ENCODE measurements around the gene ABLIM2.

ABLIM2 gene

DNA sequence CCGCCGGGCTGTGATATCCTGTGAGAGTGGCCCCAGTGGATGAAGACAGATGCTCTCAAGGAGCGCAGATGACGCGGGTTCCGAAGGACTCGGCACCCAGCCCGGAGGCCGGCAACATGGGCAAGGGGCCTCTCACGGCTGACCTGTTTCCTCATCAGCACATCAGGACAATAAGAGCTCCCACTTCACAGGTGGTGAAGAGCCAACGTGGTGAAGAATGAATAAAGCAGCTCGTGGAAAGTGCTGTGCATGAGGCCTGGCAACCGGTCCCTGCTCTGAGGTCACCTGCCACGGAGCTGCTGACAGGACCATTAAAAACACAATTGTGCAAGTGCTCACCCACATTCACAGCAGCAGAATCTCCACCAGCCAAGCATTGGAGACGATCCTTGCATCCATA lies 22.9 kb downstream of the ABLIM2 start:
- no peak for DNase-seq

DNA sequence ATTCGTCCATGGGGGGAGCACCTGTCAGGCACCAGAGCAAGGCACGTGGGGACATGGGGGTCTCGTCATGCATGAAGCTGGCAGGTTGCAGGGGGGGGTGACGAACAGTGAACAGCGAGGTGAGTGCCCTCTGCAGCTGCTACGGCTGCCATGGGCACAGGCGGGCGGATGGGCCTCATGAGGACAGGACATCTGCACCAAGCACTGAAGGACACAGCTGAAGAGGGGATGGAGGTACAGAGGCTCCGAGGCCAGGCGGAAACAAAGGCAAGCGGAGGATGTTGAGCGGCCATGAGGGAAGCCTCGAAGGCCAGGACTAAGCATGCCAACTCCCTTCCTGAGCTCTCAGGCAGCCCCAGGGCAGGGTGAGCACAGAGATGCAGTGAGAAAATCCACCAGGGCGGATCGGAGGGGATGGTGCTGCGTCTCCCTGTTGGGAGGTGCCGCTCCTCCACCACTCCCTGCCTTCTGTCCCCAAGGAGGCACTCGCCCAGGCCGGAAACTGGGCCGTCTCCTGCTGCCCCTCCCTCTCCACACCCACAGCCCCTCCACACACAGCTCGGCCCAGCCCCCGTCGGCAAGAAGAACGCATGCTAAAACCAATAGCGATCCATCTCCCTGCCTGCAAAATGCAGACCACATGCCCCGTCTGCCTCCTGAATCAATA lies 24.6 kb downstream of the ABLIM2 start:
- no peak for DNase-seq

GRCh38 chr4:8132947-8133705 lies 25.5 kb downstream of the ABLIM2 start:
- DNase-seq, result no peak

DNA sequence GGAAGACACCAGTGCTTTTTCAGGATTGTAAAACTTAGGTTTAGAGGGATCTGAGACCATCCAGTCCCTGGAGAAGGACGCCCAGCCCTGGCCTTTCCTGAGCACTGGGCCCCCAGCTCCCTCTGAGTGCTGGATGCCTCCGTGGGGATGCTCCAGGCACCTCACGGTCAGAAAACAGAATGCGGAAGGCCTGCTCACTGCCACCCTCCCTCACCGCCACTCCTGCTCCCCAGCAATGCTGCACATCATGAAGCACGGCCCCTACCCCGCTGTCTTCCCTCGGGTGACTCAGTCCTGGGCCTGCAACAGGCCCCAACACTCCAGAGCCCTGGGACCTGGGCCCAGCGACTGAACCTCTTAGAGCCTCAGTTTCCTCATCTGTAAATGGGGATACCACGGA lies 26.2 kb downstream of the ABLIM2 start:
- no peak for DNase-seq

DNA sequence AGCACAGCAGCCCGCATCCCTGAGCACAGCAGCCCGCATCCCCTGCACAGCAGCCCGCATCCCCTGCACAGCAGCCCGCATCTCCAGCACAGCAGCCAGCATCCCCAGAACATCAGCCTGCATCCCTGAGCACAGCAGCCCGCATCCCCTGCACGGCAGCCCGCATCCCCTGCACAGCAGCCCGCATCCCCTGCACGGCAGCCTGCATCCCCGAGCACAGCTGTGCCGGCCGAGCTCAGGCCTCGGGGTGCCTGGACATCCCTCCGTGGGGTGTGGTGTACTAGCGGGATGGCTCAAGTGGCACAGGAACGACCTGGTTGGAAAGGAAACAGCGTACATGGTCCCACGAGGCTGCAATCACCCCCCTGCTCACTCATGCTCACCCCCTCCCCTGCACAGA lies 26.8 kb downstream of the ABLIM2 start:
- no peak for DNase-seq

DNA sequence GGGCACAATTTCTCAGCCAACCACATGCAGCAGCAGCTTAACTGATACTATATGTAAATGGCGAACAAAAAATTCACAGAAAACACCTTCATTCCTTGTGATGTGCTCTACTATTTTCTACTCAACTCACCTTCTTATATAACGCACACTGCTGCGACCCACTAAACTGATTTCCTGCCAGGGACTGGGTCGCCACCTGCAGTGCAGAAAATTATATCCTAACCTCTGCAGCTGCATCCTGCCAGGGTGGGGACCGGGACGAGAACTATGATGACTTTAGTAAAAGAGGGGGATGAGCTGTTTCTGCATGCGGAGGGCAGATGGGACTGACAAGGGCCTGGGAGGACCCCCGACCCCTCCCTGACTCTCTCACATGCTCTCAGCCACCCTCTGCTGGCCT lies 27.4 kb downstream of the ABLIM2 start:
- DNase-seq, result no peak

DNA sequence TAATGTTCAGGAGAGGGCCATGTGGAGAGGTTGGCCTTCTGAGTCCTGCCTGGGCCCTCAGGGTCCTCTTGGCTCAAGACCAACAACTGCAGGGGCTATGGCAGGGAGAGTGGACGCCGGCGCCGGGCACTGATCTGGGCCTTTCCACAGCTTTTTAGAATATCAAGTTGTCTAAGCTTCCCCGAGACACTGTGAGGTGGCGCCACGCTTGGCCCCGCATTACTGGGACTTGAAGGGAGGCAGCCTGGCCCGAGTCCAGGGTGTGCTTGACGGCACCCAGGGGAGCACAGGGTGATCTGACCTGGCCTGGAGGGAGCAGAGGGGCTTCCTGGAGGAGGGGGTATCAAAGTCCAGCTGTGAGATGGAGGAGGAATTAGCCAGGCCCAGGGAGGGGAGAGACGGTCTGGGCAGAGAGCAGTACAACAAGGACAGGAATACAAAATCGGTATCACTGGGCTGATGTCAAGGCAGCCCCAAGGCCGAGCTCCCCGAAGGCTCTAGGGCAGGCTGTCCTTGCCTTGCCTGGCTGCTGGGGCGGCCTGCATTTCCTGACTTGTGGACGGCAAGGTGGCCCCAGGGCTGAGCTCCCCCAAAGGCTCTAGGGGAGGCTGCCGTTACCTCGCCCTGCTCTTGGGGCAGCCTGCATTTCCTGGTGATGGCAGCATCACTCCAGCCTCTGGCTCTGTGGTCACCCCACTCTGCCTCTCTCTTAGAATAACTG lies 28.1 kb downstream of the ABLIM2 start:
- no peak for DNase-seq

- no peak for DNase-seq
Measured at GRCh38 chr4:8129785-8130184, 28.8 kb downstream of the ABLIM2 start.

GRCh38 chr4:8129136-8129535 lies 29.5 kb downstream of the ABLIM2 start:
- DNase-seq, result no peak

GRCh38 chr4:8128100-8128856 lies 30.3 kb downstream of the ABLIM2 start:
- DNase-seq, result no peak

DNA sequence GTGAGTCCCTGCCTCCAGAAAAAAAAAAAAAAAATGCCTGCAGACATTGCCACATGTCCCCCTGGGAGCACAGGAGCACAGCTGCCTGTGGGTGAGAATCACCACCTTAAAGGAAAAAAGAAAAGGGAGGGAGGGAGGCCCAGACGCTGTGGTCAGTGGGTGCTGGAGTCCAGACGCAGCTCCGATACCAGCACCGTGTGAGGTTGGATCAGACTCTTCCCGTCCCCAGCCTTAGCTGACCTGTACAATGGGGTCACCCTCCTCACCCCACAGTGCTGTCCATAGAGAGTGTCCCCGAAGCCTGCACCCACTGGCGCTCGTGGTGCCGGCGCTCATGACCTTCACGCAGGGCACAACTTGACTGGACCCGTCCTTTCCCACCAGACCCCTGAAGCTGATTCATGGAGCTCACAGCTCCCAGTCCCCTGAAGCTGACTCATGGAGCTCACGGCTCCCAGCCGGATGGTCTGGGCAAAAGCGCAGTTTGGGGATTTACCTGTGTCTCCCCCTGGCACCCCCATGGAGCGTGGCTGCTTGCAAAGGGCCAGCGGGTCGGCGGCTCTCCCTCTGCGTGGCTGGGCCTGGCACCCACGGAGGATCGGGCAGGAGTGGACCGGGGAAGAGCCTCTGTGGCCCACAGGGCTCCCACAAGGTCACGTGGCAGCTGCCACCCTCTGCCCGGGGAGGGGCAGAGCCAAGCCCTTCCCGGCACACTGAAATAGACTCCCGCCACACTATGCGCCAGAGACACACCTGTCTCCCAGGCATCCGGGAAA lies 31.4 kb downstream of the ABLIM2 start:
- DNase-seq, result no peak

DNA sequence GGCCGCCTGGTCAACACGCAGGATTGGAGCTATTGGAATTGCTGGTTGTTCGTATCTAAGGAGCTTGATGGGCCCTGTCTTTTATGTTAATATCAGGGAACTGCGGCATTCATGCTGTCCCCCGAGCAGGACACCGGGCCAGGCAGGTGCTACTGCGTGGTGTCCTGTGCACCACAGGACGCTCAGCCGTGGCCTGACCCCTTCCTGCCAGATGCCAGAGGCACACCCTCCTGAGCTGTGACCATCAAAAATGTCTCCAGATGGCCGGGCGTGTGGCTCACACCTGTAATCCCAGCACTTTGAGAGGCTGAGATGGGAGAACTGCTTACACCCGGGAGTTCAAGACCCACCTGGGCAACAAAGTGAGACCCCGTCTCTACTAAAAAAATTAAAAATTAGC lies 32.1 kb downstream of the ABLIM2 start:
- DNase-seq, result no peak

DNA sequence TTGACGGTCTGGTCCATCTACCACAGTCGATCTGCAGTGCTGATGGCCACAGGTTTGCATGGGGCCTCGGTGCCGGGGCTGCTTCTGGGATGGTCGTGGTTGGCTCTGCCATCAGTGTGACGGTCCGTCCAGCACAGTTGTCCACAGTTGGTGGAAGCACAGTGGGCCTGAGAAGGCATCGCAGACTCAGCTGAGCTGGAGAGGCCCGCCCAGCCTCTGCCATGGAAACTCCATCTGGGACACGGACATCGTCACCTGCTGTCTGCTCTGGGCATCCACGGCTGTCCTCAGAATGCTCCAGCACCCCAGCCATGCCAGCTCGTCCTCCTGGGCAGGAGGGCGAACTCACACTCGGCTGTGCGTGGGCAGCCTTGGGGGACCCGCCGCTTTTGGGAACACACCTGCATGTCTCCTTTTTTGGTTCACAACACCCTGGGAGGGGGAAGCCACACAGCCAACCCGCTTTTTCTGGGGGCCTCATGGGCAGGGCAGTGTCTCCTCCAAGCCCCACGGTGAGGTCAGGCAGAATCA lies 33.0 kb downstream of the ABLIM2 start:
- no peak for DNase-seq

DNA sequence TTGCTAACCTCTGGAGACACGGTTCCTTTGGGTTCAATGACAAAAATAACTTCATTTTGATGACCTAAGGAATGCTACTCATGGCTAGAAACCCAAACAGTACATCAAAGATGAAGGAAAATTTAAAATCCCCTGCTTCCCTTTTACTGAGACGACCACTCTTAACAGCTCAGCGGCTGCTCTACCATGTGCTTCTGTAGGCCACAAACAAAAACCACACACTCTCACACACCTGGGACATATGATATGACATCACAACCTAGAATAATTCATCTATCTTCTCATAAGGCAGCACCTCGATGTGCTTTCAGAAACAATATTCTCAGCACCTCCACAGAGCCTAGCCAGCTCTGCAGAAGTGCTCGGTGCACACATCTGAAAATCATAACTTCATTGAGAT lies 34.7 kb downstream of the ABLIM2 start:
- DNase-seq, result no peak

- DNase-seq, result no peak
Measured at GRCh38 chr4:8123389-8123788, 35.2 kb downstream of the ABLIM2 start.

- DNase-seq, result no peak
Measured at GRCh38 chr4:8122746-8123145, 35.9 kb downstream of the ABLIM2 start.

DNA sequence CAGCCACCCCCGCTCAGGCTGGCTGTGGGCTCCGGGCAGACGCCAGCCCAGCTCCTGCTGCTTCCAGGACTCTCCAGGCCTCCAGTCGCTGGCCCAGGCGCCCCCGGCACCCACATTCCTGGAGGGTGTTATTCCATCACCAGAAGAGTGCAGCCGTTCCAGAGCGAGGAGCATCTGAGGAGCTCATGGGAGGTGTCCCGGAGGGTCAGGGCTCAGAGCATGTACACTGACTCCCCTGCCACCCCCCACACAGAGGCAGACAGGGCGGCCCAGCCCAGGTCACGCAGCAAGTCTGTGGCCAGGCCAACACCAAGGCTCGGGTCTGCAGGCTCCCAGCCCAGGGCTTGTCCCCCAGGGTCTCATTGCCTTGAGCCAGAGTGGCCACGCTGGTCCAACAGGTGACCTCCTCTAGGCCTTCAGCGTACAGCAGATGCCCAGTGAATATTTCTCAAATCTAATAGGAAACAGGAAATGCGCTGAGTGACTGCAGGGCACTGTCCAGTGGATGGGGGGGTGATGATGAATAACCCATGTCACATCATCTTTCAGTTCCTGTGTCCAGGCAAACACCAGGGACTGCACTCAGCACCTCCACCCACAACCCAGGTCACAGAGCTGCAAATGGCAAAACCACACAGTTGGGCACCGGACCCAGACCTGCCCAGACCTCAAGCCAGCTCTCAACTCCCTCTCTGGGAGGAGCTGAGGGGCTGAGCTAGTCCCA lies 37.2 kb downstream of the ABLIM2 start:
- no peak for DNase-seq

DNA sequence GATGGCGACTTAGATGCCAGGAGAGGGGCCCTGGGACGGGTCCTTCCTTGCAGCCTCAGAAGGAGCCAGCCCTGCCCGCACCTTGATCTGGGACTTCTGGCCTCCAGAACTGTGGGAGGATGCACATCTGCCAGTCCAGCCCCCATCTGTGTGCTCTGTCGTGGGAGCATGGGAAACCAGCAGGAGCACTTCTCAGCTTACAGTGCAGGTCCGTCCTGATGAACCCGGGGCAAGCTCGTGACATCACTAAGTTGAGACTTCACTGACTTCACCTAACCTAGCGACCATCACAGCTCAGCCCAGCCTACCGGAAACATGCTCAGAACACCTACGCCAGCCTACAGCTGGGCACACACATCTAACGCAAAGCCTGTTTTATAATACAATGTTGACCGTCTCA lies 38.1 kb downstream of the ABLIM2 start:
- no peak for DNase-seq

GRCh38 chr4:8119877-8120276 lies 38.7 kb downstream of the ABLIM2 start:
- no peak for DNase-seq

- no peak for DNase-seq
Measured at GRCh38 chr4:8118531-8118930, 40.1 kb downstream of the ABLIM2 start.

DNA sequence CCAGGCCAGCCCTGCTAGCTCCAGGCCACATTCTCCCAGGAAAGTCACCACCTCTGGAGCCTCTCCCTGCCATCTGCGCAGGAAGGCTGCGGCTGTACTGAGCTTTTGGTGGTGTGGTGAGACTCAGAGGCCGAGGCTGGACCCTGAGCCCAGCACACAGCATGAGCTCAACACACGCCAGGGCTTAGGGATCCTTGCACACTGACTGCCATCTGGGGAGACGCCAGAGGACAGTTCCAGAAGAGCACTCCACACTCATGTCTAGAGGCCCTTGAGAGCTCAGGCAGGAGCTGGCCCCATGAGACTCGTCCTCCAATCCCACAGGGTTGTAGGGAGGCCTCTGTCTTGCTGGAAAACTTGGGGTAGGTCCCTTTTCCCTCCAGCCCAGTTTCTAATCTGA lies 40.6 kb downstream of the ABLIM2 start:
- no peak for DNase-seq

- DNase-seq, result peak; percentile 23
Measured at GRCh38 chr4:8117278-8117682, 41.3 kb downstream of the ABLIM2 start.

Data from CD4-positive, alpha-beta T cell treated with Interleukin-12 subunit alpha and Interleukin-12 subunit beta, for 1 hour (primary cell).